Central memory CD8-positive, alpha-beta T cell (primary cell): Measurements from ENCODE around the gene ARHGAP35.

Experiments
- ATAC-seq: fragments of 150-1000 bp; cut with Tn5 transposase; replicated peaks from 2 replicates; pipeline ENCODE4 v1.10.0; 2022; ENCODE audit warnings: mild to moderate bottlenecking, moderate FRiP score, moderate number of reproducible peaks; ENCODE audit not compliant: poor library complexity, severe bottlenecking; ENCODE audit errors: extremely low read depth
- DNase-seq, 2 donors: peaks; one replicate each; pipeline ENCODE4 v3.0.0; 2021; ENCODE audit warnings: low spot score in 2 of 2
- H3K27ac Mint-ChIP-seq: one replicate; pipeline ENCODE4 v1.8.0; 2022; ENCODE audit warnings: low read depth, mild to moderate bottlenecking, moderate library complexity, mixed read lengths
- H3K27me3 Mint-ChIP-seq: one replicate; pipeline ENCODE4 v1.8.0; 2022; ENCODE audit warnings: mixed read lengths
- H3K36me3 Mint-ChIP-seq: one replicate; pipeline ENCODE4 v1.8.0; 2022; ENCODE audit warnings: mild to moderate bottlenecking, moderate library complexity, mixed read lengths; ENCODE audit not compliant: insufficient read depth
- H3K4me1 Mint-ChIP-seq: one replicate; pipeline ENCODE4 v1.8.0; 2022; ENCODE audit warnings: mixed read lengths
- H3K4me3 Mint-ChIP-seq: one replicate; pipeline ENCODE4 v1.8.0; 2022; ENCODE audit warnings: mild to moderate bottlenecking, moderate library complexity, mixed read lengths
- H3K9me3 Mint-ChIP-seq: one replicate; pipeline ENCODE4 v1.8.0; 2022; ENCODE audit warnings: mixed read lengths

ARHGAP35 gene

GRCh38 chr19:46885411-46885810 lies 24.6 kb downstream of the ARHGAP35 start:
- Mint-ChIP-seq H3K4me3 (no peak overlapping the region), H3K27me3 (no peaks in the 10 kb centered on the region), H3K27ac (no peak overlapping the region), H3K4me1 (peaks cover 56% of the 10 kb centered on the region), H3K36me3 (peaks cover 10% of the 10 kb centered on the region), H3K9me3 (no peaks in the 10 kb centered on the region)
- no peak for DNase-seq
- ATAC-seq, result no peak

DNA sequence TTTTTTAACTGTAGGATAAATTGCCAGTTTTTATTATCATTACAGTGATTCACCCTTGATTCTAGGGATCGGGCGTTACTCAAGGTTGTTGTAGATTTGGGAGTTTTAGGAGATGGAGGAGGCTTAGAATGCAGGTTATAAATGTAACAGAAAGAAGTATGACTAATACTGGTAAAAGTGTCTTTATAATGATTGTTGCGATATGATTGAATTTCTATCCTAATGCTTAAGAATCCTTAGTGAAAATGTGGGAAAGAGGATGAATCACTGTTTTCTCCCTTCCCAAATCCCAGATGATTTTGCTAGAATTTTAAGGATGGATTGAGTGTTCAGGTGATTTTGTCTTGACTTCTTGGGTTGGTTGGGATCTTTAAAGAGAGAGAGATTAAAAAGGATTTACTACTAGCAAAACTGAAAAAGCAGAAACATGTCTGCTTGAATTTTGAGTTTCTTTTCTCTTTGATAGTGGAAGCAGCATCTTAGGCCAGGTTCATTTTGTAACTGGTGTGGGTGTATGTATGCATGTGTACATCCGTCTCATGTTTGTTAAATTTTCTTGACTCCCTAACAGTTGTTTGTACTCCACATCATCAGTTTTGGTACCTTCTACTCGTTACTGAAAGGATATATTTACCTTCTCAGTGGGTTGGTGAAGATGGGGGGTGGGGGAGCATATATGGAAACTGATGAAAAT lies 25.9 kb downstream of the ARHGAP35 start:
- DNase-seq, result no peak
- Mint-ChIP-seq H3K9me3 (no peaks in the 10 kb centered on the region), H3K27ac (peak overlapping the region; percentile 23), H3K27me3 (no peaks in the 10 kb centered on the region), H3K36me3 (peaks cover 6% of the 10 kb centered on the region), H3K4me1 (peaks cover 65% of the 10 kb centered on the region), H3K4me3 (no peak overlapping the region)
- ATAC-seq, result no peak

DNA sequence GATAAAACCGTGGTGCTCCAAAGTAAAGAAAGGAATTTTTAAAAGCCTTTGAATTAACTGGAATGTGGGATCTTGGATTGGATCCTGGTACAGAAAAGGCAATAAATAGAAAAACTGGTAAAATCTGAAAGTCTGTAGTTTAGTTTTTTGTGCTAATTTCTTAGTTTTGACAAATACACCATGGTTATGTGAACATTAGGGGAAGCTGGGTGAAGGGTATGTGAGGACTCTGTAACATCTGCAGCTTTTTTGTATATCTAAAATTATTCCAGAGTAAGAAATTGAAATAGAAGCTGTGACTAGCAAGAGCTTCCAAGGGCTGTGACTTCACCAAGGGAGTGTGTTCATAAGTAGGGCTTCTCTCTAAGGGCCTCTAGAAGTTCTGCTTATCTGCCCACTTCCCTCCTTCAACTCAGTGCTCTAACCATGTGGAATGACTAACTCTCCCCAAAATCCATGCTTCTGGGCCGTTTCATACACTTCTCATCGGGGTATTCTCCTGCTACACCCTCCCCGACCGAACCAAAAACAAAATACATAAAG lies 26.5 kb downstream of the ARHGAP35 start:
- no peak for ATAC-seq
- Mint-ChIP-seq H3K27me3 (no peaks in the 10 kb centered on the region), H3K27ac (peak overlapping the region; percentile 23), H3K9me3 (no peaks in the 10 kb centered on the region), H3K4me1 (peaks cover 61% of the 10 kb centered on the region), H3K36me3 (peaks cover 5% of the 10 kb centered on the region), H3K4me3 (no peak overlapping the region)
- no peak for DNase-seq

DNA sequence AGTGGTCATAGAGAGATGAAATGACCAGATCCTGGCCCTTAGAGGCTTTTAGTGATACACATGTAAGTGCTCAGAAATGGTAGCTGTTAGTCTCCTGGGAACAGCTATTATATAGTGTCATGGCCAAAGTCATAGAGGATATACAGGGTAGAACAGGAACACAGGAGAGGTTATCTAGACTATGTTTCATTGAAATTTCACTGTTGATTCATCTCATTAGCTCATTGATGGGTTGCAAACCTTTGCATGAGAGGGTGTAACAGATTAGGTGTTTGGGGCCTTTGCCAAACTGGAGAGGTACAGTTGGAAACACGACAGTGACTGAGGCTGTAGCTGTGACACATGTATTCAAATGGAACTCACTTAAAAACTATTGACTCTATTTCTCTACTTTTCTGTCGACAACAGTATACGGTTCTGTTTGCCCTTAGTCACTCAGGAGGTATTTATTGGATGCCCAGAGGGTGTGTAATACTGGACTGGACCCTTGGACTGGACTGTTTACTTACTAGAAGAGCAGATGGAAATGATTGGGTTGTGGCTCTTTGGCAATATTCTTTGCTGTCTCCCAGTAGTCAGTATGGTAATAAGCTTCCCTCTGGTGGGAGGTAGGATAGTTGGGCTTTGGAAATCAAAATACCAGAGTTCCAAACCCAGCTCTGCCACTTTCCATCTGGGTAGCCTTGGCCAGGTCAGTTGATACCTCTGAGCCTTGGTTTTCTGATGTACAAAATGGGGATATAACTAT lies 29.8 kb downstream of the ARHGAP35 start:
- ATAC-seq (no peak), DNase-seq (no peak)

GRCh38 chr19:46892252-46893179 lies 31.7 kb downstream of the ARHGAP35 start:
- Mint-ChIP-seq H3K4me3 (no peak overlapping the region), H3K27ac (no peak overlapping the region), H3K9me3 (no peaks in the 10 kb centered on the region), H3K27me3 (no peaks in the 10 kb centered on the region), H3K36me3 (peaks cover 4% of the 10 kb centered on the region), H3K4me1 (peaks cover 66% of the 10 kb centered on the region)
- ATAC-seq (no peak), DNase-seq (no peak)

More for the DNA sequence above, 29.8 kb downstream of the ARHGAP35 start:
- no peak overlapping the region for H3K4me3 Mint-ChIP-seq
- peaks cover 7% of the 10 kb centered on the region for H3K36me3 Mint-ChIP-seq
- H3K4me1 Mint-ChIP-seq, result peaks cover 71% of the 10 kb centered on the region
- H3K9me3 Mint-ChIP-seq, result no peaks in the 10 kb centered on the region
- H3K27ac Mint-ChIP-seq, result peak overlapping the region; percentile 57
- no peaks in the 10 kb centered on the region for H3K27me3 Mint-ChIP-seq

- Mint-ChIP-seq H3K4me1 (peaks cover 67% of the 10 kb centered on the region), H3K27me3 (no peaks in the 10 kb centered on the region), H3K4me3 (no peak overlapping the region), H3K36me3 (peaks cover 2% of the 10 kb centered on the region), H3K27ac (peak overlapping the region; percentile 32), H3K9me3 (no peaks in the 10 kb centered on the region)
- ATAC-seq (no peak), DNase-seq (no peak)
Measured at GRCh38 chr19:46896076-46896794, 35.4 kb downstream of the ARHGAP35 start.

- H3K27ac Mint-ChIP-seq, result no peak overlapping the region
- H3K36me3 Mint-ChIP-seq, result peaks cover 2% of the 10 kb centered on the region
- peaks cover 74% of the 10 kb centered on the region for H3K4me1 Mint-ChIP-seq
- ATAC-seq (no peak), DNase-seq (no peak)
- no peak overlapping the region for H3K4me3 Mint-ChIP-seq
- no peaks in the 10 kb centered on the region for H3K27me3 Mint-ChIP-seq
- no peaks in the 10 kb centered on the region for H3K9me3 Mint-ChIP-seq
Measured at GRCh38 chr19:46898731-46899130, 37.9 kb downstream of the ARHGAP35 start.

DNA sequence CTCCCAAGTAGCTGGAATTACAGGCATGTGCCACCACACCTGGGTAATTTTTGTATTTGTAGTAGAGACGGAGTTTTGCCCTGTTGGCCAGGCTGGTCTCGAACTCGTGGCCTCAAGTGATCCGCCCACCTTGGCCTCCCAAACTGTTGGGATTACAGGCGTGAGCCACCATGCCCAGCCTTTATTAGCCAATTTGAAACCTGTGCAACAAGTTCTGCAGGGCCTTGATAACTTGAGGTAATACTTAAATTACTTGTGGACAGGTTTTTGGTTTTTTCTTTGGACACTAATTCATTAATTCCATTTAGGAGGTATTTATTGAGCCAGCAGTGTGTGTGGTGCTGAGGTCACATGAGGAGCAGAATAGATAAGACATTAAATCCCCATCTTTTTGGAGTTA lies 39.5 kb downstream of the ARHGAP35 start:
- H3K9me3 Mint-ChIP-seq, result no peaks in the 10 kb centered on the region
- peaks cover 5% of the 10 kb centered on the region for H3K36me3 Mint-ChIP-seq
- no peak for ATAC-seq
- no peak overlapping the region for H3K27ac Mint-ChIP-seq
- DNase-seq, result no peak
- H3K4me1 Mint-ChIP-seq, result peaks cover 76% of the 10 kb centered on the region
- H3K4me3 Mint-ChIP-seq, result no peak overlapping the region
- H3K27me3 Mint-ChIP-seq, result no peaks in the 10 kb centered on the region

- no peak for DNase-seq
- Mint-ChIP-seq H3K4me1 (peaks cover 69% of the 10 kb centered on the region), H3K9me3 (no peaks in the 10 kb centered on the region)
Measured at GRCh38 chr19:46901701-46902401, 41.1 kb downstream of the ARHGAP35 start.

GRCh38 chr19:46902402-46902766 lies 41.6 kb downstream of the ARHGAP35 start:
- Mint-ChIP-seq H3K27ac (no peak overlapping the region), H3K27me3 (no peaks in the 10 kb centered on the region), H3K36me3 (peaks cover 6% of the 10 kb centered on the region), H3K9me3 (no peaks in the 10 kb centered on the region), H3K4me3 (no peak overlapping the region), H3K4me1 (peaks cover 66% of the 10 kb centered on the region)
- no peak for DNase-seq
- no peak for ATAC-seq

More at GRCh38 chr19:46901701-46902401, 41.1 kb downstream of the ARHGAP35 start:
- H3K27me3 Mint-ChIP-seq, result no peaks in the 10 kb centered on the region
- H3K27ac Mint-ChIP-seq, result peak overlapping the region; percentile 22
- H3K4me3 Mint-ChIP-seq, result no peak overlapping the region
- ATAC-seq, result no peak
- H3K36me3 Mint-ChIP-seq, result peaks cover 6% of the 10 kb centered on the region

DNA sequence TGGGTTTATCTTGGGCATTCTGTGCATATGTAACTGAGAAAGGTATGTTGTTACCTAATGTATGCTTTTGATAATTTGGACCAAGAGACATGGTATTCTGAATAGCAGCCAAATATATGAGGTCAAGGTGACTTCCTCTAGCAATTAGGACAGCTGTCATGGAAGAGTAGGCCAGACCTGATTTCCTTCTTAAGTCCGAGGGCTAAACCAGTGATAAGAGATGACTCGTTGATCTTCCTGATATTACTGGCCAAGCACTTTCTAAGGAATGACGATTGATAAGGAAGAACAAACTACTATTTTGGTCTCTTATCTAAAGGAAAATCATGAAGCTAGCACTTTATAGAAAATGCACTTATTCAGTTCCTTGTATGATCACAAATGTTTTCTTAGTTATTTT lies 42.7 kb downstream of the ARHGAP35 start:
- Mint-ChIP-seq H3K36me3 (peaks cover 6% of the 10 kb centered on the region), H3K4me3 (no peak overlapping the region), H3K27me3 (no peaks in the 10 kb centered on the region), H3K4me1 (peaks cover 66% of the 10 kb centered on the region), H3K9me3 (no peaks in the 10 kb centered on the region), H3K27ac (peak overlapping the region; percentile 29)
- DNase-seq (no peak), ATAC-seq (no peak)
